Measurements from ENCODE around the gene BRD2.

Gene BRD2

GRCh38 chr6:33017018-33017417 lies 48.6 kb downstream of the BRD2 start:
- no peak for ATAC-seq (ENCODE audit: insufficient read depth, low read depth)
- TF ChIP-seq CTCF (IDR thresholded peaks at IDR 0.05; ENCODE audit: borderline replicate concordance, extremely low read depth, low read length, poor library complexity, severe bottlenecking) (no peak), EZH2 (IDR thresholded peaks at IDR 0.05; ENCODE audit: borderline replicate concordance, low read depth, low read length, severe bottlenecking) (no peak)
- H3K4me1 ChIP-seq (ENCODE audit: insufficient read depth, low read length), result peaks cover 6% of the 10 kb centered on the region; the same call in 1 of the 2 replicates

DNA sequence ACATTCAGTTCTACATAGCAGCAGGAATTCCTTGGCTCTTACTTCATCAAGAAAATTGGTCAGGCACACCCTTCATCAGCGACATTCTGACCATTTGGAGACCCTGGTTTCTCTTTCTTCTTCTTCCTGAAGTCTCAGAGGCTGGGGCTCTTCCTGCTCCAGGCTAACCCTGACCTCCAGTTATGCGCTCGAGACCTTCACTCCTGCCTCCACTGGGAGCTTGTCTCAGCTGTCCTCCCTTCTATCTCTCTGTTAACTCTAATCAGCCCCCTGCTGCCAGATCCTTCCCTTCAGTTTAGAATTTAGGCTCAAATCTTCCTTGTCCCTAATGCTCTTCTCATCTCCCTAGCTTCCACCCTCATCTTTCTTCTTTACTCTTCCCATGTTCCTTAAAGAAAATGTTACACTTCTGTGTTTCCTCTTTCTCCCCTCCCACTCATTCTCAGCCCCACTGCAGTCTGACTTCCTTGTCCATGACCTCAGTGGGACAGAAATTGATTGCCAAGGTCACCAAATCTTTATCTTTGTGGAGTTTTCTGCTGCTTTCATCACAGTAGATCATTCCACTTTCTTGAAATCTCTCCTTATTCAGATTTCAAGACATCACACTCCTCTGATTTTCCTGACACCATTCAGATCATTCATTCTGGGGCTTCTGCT lies 49.4 kb downstream of the BRD2 start:
- Histone ChIP-seq H3K36me3 (ENCODE audit: insufficient read depth, low read length) (no peaks in the 10 kb centered on the region), H3K4me3 (ENCODE audit: low read depth in 1 of 2, low read length in 2 of 2) (no peak overlapping the region), H3K4me2 (ENCODE audit: insufficient read depth, low read length) (no peak overlapping the region), H3K4me1 (ENCODE audit: insufficient read depth, low read length) (peaks cover 6% of the 10 kb centered on the region; the same call in 1 of the 2 replicates), H3K27me3 (ENCODE audit: insufficient read depth, low read length, poor library complexity) (peaks cover 59% of the 10 kb centered on the region), H3K79me2 (ENCODE audit: insufficient read depth, low read length) (no peaks in the 10 kb centered on the region), H3K27ac (ENCODE audit: low read length) (no peak overlapping the region), H4K20me1 (ENCODE audit: insufficient read depth, low read length) (no peaks in the 10 kb centered on the region; the same call in 1 of the 2 replicates), H3K9ac (ENCODE audit: low read depth, low read length) (no peak overlapping the region), H2AFZ (ENCODE audit: low read depth, low read length) (no peak overlapping the region), H3K9me3 (ENCODE audit: insufficient read depth, low read length, severe bottlenecking) (no peaks in the 10 kb centered on the region)
- DNase-seq (no peak), ATAC-seq (ENCODE audit: insufficient read depth, low read depth) (no peak)
- TF ChIP-seq CTCF (IDR thresholded peaks at IDR 0.05; ENCODE audit: borderline replicate concordance, extremely low read depth, low read length, poor library complexity, severe bottlenecking), result no peak
- peak; percentile 45 for TF ChIP-seq EZH2 (IDR thresholded peaks at IDR 0.05; ENCODE audit: borderline replicate concordance, low read depth, low read length, severe bottlenecking)

More at GRCh38 chr6:33017018-33017417, 48.6 kb downstream of the BRD2 start:
- no peaks in the 10 kb centered on the region for H3K9me3 ChIP-seq (ENCODE audit: insufficient read depth, low read length, severe bottlenecking)
- H2AFZ ChIP-seq (ENCODE audit: low read depth, low read length), result no peak overlapping the region
- no peak overlapping the region for H3K9ac ChIP-seq (ENCODE audit: low read depth, low read length)
- peaks cover 57% of the 10 kb centered on the region for H3K27me3 ChIP-seq (ENCODE audit: insufficient read depth, low read length, poor library complexity)
- no peak overlapping the region for H3K27ac ChIP-seq (ENCODE audit: low read length)
- DNase-seq, result no peak
- no peaks in the 10 kb centered on the region; the same call in 1 of the 2 replicates for H4K20me1 ChIP-seq (ENCODE audit: insufficient read depth, low read length)
- H3K79me2 ChIP-seq (ENCODE audit: insufficient read depth, low read length), result no peaks in the 10 kb centered on the region
- no peak overlapping the region for H3K4me2 ChIP-seq (ENCODE audit: insufficient read depth, low read length)
- H3K36me3 ChIP-seq (ENCODE audit: insufficient read depth, low read length), result no peaks in the 10 kb centered on the region
- H3K4me3 ChIP-seq (ENCODE audit: low read depth in 1 of 2, low read length in 2 of 2), result no peak overlapping the region

- no peak overlapping the region for H3K27ac ChIP-seq (ENCODE audit: low read length)
- H3K27me3 ChIP-seq (ENCODE audit: insufficient read depth, low read length, poor library complexity), result peaks cover 59% of the 10 kb centered on the region
- no peak for DNase-seq
- no peaks in the 10 kb centered on the region for H3K9me3 ChIP-seq (ENCODE audit: insufficient read depth, low read length, severe bottlenecking)
- H3K9ac ChIP-seq (ENCODE audit: low read depth, low read length), result no peak overlapping the region
- no peak for ATAC-seq (ENCODE audit: insufficient read depth, low read depth)
- no peaks in the 10 kb centered on the region; the same call in 1 of the 2 replicates for H4K20me1 ChIP-seq (ENCODE audit: insufficient read depth, low read length)
- no peak overlapping the region for H2AFZ ChIP-seq (ENCODE audit: low read depth, low read length)
- no peaks in the 10 kb centered on the region for H3K79me2 ChIP-seq (ENCODE audit: insufficient read depth, low read length)
- H3K4me1 ChIP-seq (ENCODE audit: insufficient read depth, low read length), result peaks cover 6% of the 10 kb centered on the region; the same call in 1 of the 2 replicates
- TF ChIP-seq EZH2 (IDR thresholded peaks at IDR 0.05; ENCODE audit: borderline replicate concordance, low read depth, low read length, severe bottlenecking) (no peak), CTCF (IDR thresholded peaks at IDR 0.05; ENCODE audit: borderline replicate concordance, extremely low read depth, low read length, poor library complexity, severe bottlenecking) (no peak)
- no peak overlapping the region for H3K4me3 ChIP-seq (ENCODE audit: low read depth in 1 of 2, low read length in 2 of 2)
- H3K4me2 ChIP-seq (ENCODE audit: insufficient read depth, low read length), result no peak overlapping the region
- H3K36me3 ChIP-seq (ENCODE audit: insufficient read depth, low read length), result no peaks in the 10 kb centered on the region
Measured at GRCh38 chr6:33018418-33018817, 50.0 kb downstream of the BRD2 start.
